Measurements from ENCODE around the gene ADAP1. TPM values are rescaled to one million over a fixed set of nuclear protein-coding genes. Genes with fewer than 3 reads are reported as not detected.

Gene ADAP1
- total RNA-seq, 4 donors from 2014 or later, result 84.9 to 360 (median 169) TPM

DNA sequence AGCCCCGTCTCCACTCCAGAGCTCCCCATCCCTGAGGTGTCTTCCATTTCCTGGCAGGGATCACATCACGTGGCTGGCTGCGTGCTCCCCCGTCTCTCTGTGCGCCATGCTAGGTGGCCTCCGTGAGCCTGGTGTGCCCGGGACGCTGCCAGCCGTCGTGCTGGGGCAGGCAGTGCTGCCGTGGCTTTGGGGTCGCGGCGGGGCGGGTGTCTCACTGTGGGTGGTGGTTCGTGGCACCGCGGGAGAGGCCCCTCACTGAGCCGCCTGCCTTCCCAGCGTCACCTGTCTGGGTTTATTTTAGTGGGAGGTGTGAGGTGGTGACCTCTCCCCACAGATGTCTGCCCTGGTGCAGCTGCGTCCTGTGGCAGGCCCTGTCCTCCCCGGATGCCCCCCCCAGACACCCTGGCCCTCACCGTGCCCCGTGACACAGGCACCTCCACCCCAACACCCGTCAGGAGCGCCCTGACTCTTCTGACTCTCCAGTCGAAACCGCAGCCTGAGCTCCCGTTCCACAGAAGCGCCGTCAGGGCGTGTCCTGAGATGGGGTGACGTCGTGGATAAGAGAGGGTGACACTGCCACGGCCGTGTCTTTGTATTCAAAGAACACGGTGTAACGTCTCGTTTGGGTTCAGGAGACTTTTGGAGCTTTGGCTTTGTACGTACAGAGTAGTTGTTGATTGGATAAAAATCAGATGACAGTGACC, 60.2 kb downstream of the ADAP1 start:
- Histone ChIP-seq H3K36me3 (peaks cover 0 to 37% (median 18%) of the 10 kb centered on the region in 4 donors), H3K4me1 (peaks cover 0 to 7% (median 3%) of the 10 kb centered on the region in 4 donors), H3K4me3 (no peak overlapping the region), H3K27ac (no peak overlapping the region), H3K27me3 (no peaks in the 10 kb centered on the region), H3K9me3 (no peaks in the 10 kb centered on the region)
- DNase-seq, result no peak
- in situ Hi-C loops (cut with MboI; ENCODE audit: low pct_ligation_motif_present in 1 of 4, low pct_unique_long_range_greater_than_20kb in 1 of 4, low sequenced_read_pairs in 3 of 4), result no loop called here
- 96 to 97% methylated on average over 14 to 40 of the region's 40 CpGs for WGBS, 2 donors (ENCODE audit: low coverage in 1 of 2)
- intact Hi-C loops (cut with DNase I; ENCODE audit: low total_unique reads), result no loop called here
- TF ChIP-seq, protein P1, sequence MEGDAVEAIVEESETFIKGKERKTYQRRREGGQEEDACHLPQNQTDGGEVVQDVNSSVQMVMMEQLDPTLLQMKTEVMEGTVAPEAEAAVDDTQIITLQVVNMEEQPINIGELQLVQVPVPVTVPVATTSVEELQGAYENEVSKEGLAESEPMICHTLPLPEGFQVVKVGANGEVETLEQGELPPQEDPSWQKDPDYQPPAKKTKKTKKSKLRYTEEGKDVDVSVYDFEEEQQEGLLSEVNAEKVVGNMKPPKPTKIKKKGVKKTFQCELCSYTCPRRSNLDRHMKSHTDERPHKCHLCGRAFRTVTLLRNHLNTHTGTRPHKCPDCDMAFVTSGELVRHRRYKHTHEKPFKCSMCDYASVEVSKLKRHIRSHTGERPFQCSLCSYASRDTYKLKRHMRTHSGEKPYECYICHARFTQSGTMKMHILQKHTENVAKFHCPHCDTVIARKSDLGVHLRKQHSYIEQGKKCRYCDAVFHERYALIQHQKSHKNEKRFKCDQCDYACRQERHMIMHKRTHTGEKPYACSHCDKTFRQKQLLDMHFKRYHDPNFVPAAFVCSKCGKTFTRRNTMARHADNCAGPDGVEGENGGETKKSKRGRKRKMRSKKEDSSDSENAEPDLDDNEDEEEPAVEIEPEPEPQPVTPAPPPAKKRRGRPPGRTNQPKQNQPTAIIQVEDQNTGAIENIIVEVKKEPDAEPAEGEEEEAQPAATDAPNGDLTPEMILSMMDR (IDR thresholded peaks at IDR 0.05), result no peak
- TF ChIP-seq POLR2AphosphoS5 (IDR thresholded peaks at IDR 0.05), result peak in 1 of 3 donors; percentile 9
- no peak for TF ChIP-seq EP300 (IDR thresholded peaks at IDR 0.05; ENCODE audit: low read depth)
- no peak for TF ChIP-seq POLR2A (IDR thresholded peaks at IDR 0.05)

DNA sequence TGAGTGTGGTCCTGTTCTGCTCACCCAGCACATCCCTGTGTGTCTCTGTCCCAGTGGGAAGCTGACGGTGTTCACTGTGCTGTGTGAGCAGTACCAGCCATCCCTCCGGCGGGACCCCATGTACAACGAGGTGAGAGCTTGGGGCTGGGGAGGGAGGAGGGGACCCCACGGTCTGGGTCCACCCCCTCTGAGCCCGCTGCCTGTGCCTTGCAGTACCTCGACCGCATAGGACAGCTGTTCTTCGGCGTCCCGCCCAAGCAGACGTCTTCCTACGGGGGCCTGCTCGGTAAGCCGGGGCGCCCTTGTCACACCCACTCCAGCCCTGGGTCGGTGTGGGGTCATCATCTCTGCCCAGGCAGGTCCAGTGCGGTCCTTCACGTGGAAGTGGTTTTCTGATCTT, 60.8 kb downstream of the ADAP1 start:
- Histone ChIP-seq H3K27ac (no peak overlapping the region), H3K36me3 (peaks cover 0 to 37% (median 18%) of the 10 kb centered on the region in 4 donors), H3K27me3 (no peaks in the 10 kb centered on the region), H3K4me1 (peaks cover 0 to 7% (median 3%) of the 10 kb centered on the region in 4 donors), H3K4me3 (no peak overlapping the region), H3K9me3 (no peaks in the 10 kb centered on the region)
- intact Hi-C loops (cut with DNase I; ENCODE audit: low total_unique reads), result no loop called here
- in situ Hi-C loops (cut with MboI; ENCODE audit: low pct_ligation_motif_present in 1 of 4, low pct_unique_long_range_greater_than_20kb in 1 of 4, low sequenced_read_pairs in 3 of 4), result no loop called here
- 92% methylated on average over 19 of the region's 19 CpGs; no CpG with 5 or more reads in 1 of the 2 donors for WGBS, 2 donors (ENCODE audit: low coverage in 1 of 2)
- no peak for DNase-seq
- TF ChIP-seq, protein P1 (IDR thresholded peaks at IDR 0.05), result no peak
- no peak for TF ChIP-seq POLR2A (IDR thresholded peaks at IDR 0.05)
- TF ChIP-seq EP300 (IDR thresholded peaks at IDR 0.05; ENCODE audit: low read depth), result no peak
- TF ChIP-seq POLR2AphosphoS5 (IDR thresholded peaks at IDR 0.05), result no peak

DNA sequence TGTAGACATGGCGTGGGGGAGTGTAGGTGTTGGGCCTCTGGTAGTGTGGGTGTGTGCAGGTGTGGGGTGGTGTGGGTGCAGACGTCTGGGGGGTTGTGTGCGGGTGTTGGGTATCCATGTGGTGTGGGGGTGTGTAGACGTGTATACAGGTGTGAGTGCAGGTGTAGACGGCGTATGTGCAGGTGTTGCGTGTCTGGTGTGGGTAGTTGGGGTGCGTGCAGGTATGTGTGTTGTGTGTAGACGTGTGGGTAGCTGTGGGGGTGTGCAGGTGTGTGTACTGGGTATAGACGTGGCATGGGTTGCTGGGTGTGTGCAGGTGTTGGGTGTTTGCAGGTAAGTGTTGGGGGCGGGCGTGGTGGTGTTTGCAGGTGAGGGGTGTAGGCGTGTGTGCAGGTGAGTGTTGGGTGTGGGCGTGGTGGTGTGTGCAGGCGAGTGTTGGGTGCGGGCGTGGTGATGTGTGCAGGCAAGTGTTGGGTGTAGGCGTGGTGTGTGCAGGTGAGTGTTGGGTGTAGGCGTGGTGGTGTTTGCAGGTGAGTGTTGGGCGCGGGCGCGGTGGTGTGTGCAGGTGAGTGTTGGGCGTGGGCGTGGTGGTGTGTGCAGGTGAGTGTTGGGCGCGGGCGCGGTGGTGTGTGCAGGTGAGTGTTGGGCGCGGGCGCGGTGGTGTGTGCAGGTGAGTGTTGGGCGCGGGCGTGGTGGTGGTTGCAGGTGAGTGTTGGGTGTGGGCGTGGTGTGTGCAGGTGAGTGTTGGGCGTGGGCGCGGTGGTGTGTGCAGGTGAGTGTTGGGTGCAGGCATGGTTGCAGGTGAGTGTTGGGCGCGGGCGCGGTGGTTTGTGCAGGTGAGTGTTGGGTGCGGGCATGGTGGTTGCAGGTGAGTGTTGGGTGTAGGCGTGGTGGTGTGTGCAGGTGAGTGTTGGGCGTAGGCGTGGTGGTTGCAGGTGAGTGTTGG, 61.6 kb downstream of the ADAP1 start:
- intact Hi-C loops (cut with DNase I; ENCODE audit: low total_unique reads), result no loop called here
- Histone ChIP-seq H3K36me3 (peaks cover 0 to 40% (median 18%) of the 10 kb centered on the region in 4 donors), H3K27me3 (no peaks in the 10 kb centered on the region), H3K4me3 (no peak overlapping the region), H3K4me1 (peaks cover 0 to 7% (median 3%) of the 10 kb centered on the region in 4 donors), H3K27ac (no peak overlapping the region), H3K9me3 (no peaks in the 10 kb centered on the region)
- DNase-seq, result no peak
- in situ Hi-C loops (cut with MboI; ENCODE audit: low pct_ligation_motif_present in 1 of 4, low pct_unique_long_range_greater_than_20kb in 1 of 4, low sequenced_read_pairs in 3 of 4), result no loop called here
- TF ChIP-seq EP300 (IDR thresholded peaks at IDR 0.05; ENCODE audit: low read depth) (no peak), POLR2AphosphoS5 (IDR thresholded peaks at IDR 0.05) (no peak)
- TF ChIP-seq, protein P1 (IDR thresholded peaks at IDR 0.05), result no peak
- 87 to 96% methylated on average over 10 to 48 of the region's 48 CpGs for WGBS, 2 donors (ENCODE audit: low coverage in 1 of 2)

DNA sequence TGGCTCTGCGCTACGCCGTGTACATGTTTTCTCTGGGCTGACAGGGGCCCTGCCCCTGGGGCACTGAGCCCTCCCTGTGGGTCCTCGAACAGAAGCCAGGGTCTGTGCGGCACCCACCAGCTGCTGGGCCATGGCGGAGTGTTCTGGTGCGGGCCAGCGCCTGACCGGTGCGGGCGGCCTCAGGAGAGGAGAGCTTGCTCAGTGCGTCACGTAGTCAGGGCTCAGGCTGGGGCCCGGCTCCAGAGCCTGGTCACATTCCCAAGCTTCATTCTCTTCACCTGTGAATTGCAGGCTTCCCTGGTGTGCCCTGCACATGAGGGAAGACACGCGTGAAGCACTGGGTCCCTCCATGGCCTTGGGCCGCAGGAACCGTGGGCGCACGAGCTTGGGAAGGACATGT, 62.7 kb downstream of the ADAP1 start:
- 96% methylated on average over 20 of the region's 20 CpGs; no CpG with 5 or more reads in 1 of the 2 donors for WGBS, 2 donors (ENCODE audit: low coverage in 1 of 2)
- in situ Hi-C loops (cut with MboI; ENCODE audit: low pct_ligation_motif_present in 1 of 4, low pct_unique_long_range_greater_than_20kb in 1 of 4, low sequenced_read_pairs in 3 of 4) (no loop called here), intact Hi-C loops (cut with DNase I; ENCODE audit: low total_unique reads) (no loop called here)
- H3K36me3 ChIP-seq, result peaks cover 0 to 50% (median 21%) of the 10 kb centered on the region in 4 donors
- DNase-seq, result no peak
- no peaks in the 10 kb centered on the region for H3K27me3 ChIP-seq
- H3K4me3 ChIP-seq, result no peak overlapping the region
- H3K4me1 ChIP-seq, result no peaks in the 10 kb centered on the region
- H3K9me3 ChIP-seq, result no peaks in the 10 kb centered on the region
- TF ChIP-seq POLR2A (IDR thresholded peaks at IDR 0.05), result no peak
- TF ChIP-seq, protein P1 (IDR thresholded peaks at IDR 0.05), result no peak
- no peak for TF ChIP-seq EP300 (IDR thresholded peaks at IDR 0.05; ENCODE audit: low read depth)
- no peak for TF ChIP-seq POLR2AphosphoS5 (IDR thresholded peaks at IDR 0.05)
- no peak overlapping the region for H3K27ac ChIP-seq

Measured in transverse colon (tissue), 4 donors.